K562 (cell line): Measurements from ENCODE around the gene BRWD1. TPM values are rescaled to one million over a fixed set of nuclear protein-coding genes. Genes with fewer than 3 reads are reported as not detected.

Source experiments
- ATAC-seq: fragments of 200-7000 bp; cut with Tn5 transposase; 3 replicates; pipeline ENCODE4 v1.9.1; 2020; ENCODE audit warnings: moderate library complexity
- BruUV-seq: library from RNA; stranded (reverse); fragments of 400-500 nt; replicated peaks from 2 replicates; lab custom pipeline; 2021; lab: Mats Ljungman, UMichigan
- CTCF ChIA-PET: fragments of 300-600 bp; formaldehyde crosslinking; extraction: SDS; loops from one replicate; lab custom pipeline; 2021; ENCODE audit warnings: low intra/inter-chr PET ratio; lab: Yijun Ruan, JAX
- POLR2A ChIA-PET: fragments of 300-600, 350-650 bp; sonication (Branson Sonifier 250); formaldehyde crosslinking; extraction: SDS; loops from one replicate; lab custom pipeline; 2021; ENCODE audit warnings: antibody characterized with exemption, inconsistent platforms; lab: Yijun Ruan, JAX
- DNase-seq, 4 experiments: peaks; one replicate each; pipeline versions ENCODE4 v3.0.0 to v3.0.0-alpha.2; 2011 to 2018; ENCODE audit warnings: low spot score in 3 of 4, mixed read lengths in 3 of 4; ENCODE audit errors: extremely low read depth in 1 of 4
- FAIRE-seq: peaks from 2 replicates; lab custom pipeline; 2011; peaks lifted over from hg19 to GRCh38; lab: Jason Lieb, UNC
- H2AFZ ChIP-seq: 2 replicates; pipeline ENCODE4 v1.6.0; 2011; ENCODE audit warnings: low read depth, low read length, control low read depth, inconsistent platforms
- H3K27ac ChIP-seq: fragments of 200-600 bp; 3 replicates; pipeline ENCODE4 v1.8.0; 2011; ENCODE audit warnings: low read depth, mild to moderate bottlenecking, control low read depth, inconsistent platforms, low read length, moderate library complexity, mixed read lengths; ENCODE audit errors: extremely low read depth
- H3K27me3 ChIP-seq, 2 experiments: fragments of 300-600 bp in 1 of 2; 2 replicates in 1 of 2; 3 replicates in 1 of 2; pipeline versions ENCODE4 v1.6.0 to v1.8.0; 2011; ENCODE audit warnings: inconsistent platforms in 2 of 2, low read length in 2 of 2, mild to moderate bottlenecking in 1 of 2, mixed read lengths in 1 of 2, moderate library complexity in 1 of 2; ENCODE audit not compliant: control insufficient read depth in 2 of 2, insufficient read depth in 2 of 2
- H3K36me3 ChIP-seq: fragments of 300-600 bp; 3 replicates; pipeline ENCODE4 v1.8.0; 2011; ENCODE audit warnings: mild to moderate bottlenecking, low read length, inconsistent platforms; ENCODE audit not compliant: control insufficient read depth, insufficient read depth
- H3K4me1 ChIP-seq, 2 experiments: fragments of 200-600 bp in 1 of 2; replicated peaks in 1 of 2; 2 replicates in 1 of 2; 3 replicates in 1 of 2; pipeline versions ENCODE4 v1.5.1 to v1.8.0; 2011; ENCODE audit warnings: inconsistent platforms in 2 of 2, low read length in 2 of 2, mild to moderate bottlenecking in 1 of 2, mixed read lengths in 1 of 2, moderate library complexity in 1 of 2; ENCODE audit not compliant: control insufficient read depth in 2 of 2, insufficient read depth in 2 of 2
- H3K4me2 ChIP-seq: 2 replicates; pipeline ENCODE4 v1.6.1; 2011; ENCODE audit warnings: low read length, control low read depth, inconsistent platforms, mixed read lengths; ENCODE audit not compliant: insufficient read depth
- H3K4me3 ChIP-seq: fragments of 200-600 bp; sonication (generic), shearing (Covaris generic); 2 replicates; pipeline ENCODE4 v1.5.1; 2016; ENCODE audit warnings: control low read depth, inconsistent platforms
- H3K79me2 ChIP-seq: fragments of 200-600 bp; 3 replicates; pipeline ENCODE4 v1.8.0; 2011; ENCODE audit warnings: low read length, inconsistent platforms; ENCODE audit not compliant: control insufficient read depth, insufficient read depth
- H3K9ac ChIP-seq, 2 experiments: 2 replicates each; pipeline versions ENCODE4 v1.6.0 to v1.6.1; 2011; ENCODE audit warnings: low read depth in 2 of 2, low read length in 2 of 2, control low read depth in 1 of 2, inconsistent platforms in 1 of 2, mild to moderate bottlenecking in 1 of 2, mixed read lengths in 1 of 2; ENCODE audit not compliant: insufficient read depth in 1 of 2
- H3K9me1 ChIP-seq: one replicate; pipeline ENCODE4 v1.6.0; 2011; ENCODE audit warnings: inconsistent platforms, mild to moderate bottlenecking, low read length, moderate library complexity; ENCODE audit not compliant: control insufficient read depth, insufficient read depth
- H3K9me3 ChIP-seq: replicated peaks from 2 replicates; pipeline ENCODE4 v1.5.1; 2011; ENCODE audit warnings: low read depth, low read length, inconsistent platforms; ENCODE audit not compliant: control insufficient read depth, insufficient read depth
- H4K20me1 ChIP-seq: replicated peaks from 2 replicates; pipeline ENCODE4 v1.6.1; 2011; ENCODE audit warnings: low read length, inconsistent platforms, mixed read lengths; ENCODE audit not compliant: control insufficient read depth, insufficient read depth
- CBFA2T3 ChIP-seq: fragments of 450-650 bp; IDR thresholded peaks from 2 replicates; pipeline ENCODE4 v1.6.1; 2017
- ELK3 ChIP-seq: fragments of 450-650 bp; formaldehyde crosslinking; IDR thresholded peaks from 2 replicates; pipeline ENCODE4 v1.4.0; 2020; ENCODE audit warnings: mild to moderate bottlenecking
- EWSR1 ChIP-seq: fragments of 450-650 bp; IDR thresholded peaks from 2 replicates; pipeline ENCODE4 v1.6.1; 2018; ENCODE audit warnings: borderline replicate concordance, mild to moderate bottlenecking, low read depth, moderate library complexity; ENCODE audit not compliant: partially characterized antibody
- PHTF2 ChIP-seq: fragments of 250-450 bp; sonication (Bioruptor Pico); IDR thresholded peaks from 2 replicates; pipeline ENCODE4 v1.5.0; 2021; ENCODE audit warnings: mild to moderate bottlenecking
- SIN3B ChIP-seq: fragments of 450-650 bp; IDR thresholded peaks from 2 replicates; pipeline ENCODE4 v1.6.1; 2017; ENCODE audit warnings: low read depth, mild to moderate bottlenecking, moderate library complexity
- ZC3H8 ChIP-seq: fragments of 450-650 bp; IDR thresholded peaks from 2 replicates; pipeline ENCODE4 v1.6.1; 2017
- WGBS: fragments of 100-300 bp; shearing (Covaris generic); methylation state at CpG from one replicate; pipeline ENCODE4 v1.1.6; 2016; ENCODE audit warnings: low coverage, mixed read lengths; ENCODE audit not compliant: insufficient coverage; ENCODE audit errors: missing lambda C conversion rate; 5-methylcytosine and 5-hydroxymethylcytosine counted together
- in situ Hi-C: fragments of 300-500 bp; cut with MboI; formaldehyde crosslinking; loops from 4 replicates; pipeline ENCODE4 v1.15.0; 2018; ENCODE audit warnings: inconsistent platforms, mixed read lengths
- intact Hi-C: fragments of 100-400 bp; cut with micrococcal nuclease; formaldehyde crosslinking; loops from 2 replicates; pipeline ENCODE4 v1.14.2; 2022
- polyA plus RNA-seq, 8 experiments: library from polyadenylated mRNA; depleted of rRNA in 4 of 8; stranded (reverse) in 5 of 8; unstranded in 3 of 8; fragments of >200 nt; fragmentation: Nextera tagmentation in 2 of 8; fragmentation: Illumina TruSeq in 1 of 8; extraction: Ambion mirVana in 2 of 8; extraction: Trizol in 1 of 8; gene quantifications; 2 replicates each; pipeline versions ENCODE4 v1.2.1 to v1.2.3, GENCODE V29; 2011 to 2014; ENCODE audit warnings: inconsistent platforms in 1 of 8, missing spikeins in 1 of 8
- total RNA-seq, 7 experiments: library from RNA; depleted of rRNA in 6 of 7; stranded (reverse); fragments of >200 nt in 6 of 7; fragmentation: Illumina TruSeq in 2 of 7; extraction: Trizol in 2 of 7; gene quantifications; 2 replicates each; pipeline versions ENCODE4 v1.2.1 to v1.2.3, GENCODE V29; 2011 to 2021; ENCODE audit warnings: low replicate concordance in 1 of 7

The BRWD1 gene
- total and polyA plus RNA-seq, 9 of the 15 experiments (the other 6 are each of a cell fraction or from before 2014, with no cell fraction given) = 10.1 to 60.2 (median 34.1) TPM

- TF ChIP-seq SIN3B (no peak), PHTF2 (CRISPR knock-in tag) (no peak), EWSR1 (no peak), ELK3 (CRISPR knock-in tag) (no peak)
These were observed 170.5 kb downstream of the BRWD1 start (continued) for GRCh38 chr21:39142972-39143371.

GRCh38 chr21:39141502-39141901, 171.9 kb downstream of the BRWD1 start:
- intact Hi-C loops = no loop called here
- TF ChIP-seq ZC3H8 (no peak), CBFA2T3 (peak; percentile 48)
- H4K20me1 ChIP-seq = no peaks in the 10 kb centered on the region
- no TSS peak for BruUV-seq
- H3K9me3 ChIP-seq = no peaks in the 10 kb centered on the region
- DNase-seq = no peak
- ChIA-PET CTCF (no interaction called here), POLR2A (interaction anchor here (0.7 to 1.3 kb wide), 3 partner anchors 9 to 42 kb away, joined by 3 to 5 read pairs (median 3); partner anchors contain the start of gene PSMG1)
- no peak for FAIRE-seq
- no peak overlapping the region for H3K9ac ChIP-seq
- H3K27ac ChIP-seq = no peak overlapping the region
- H3K36me3 ChIP-seq = no peaks in the 10 kb centered on the region
- 6% methylated on average over 3 of the region's 3 CpGs for WGBS
- ATAC-seq = no peak
- no peak overlapping the region for H3K4me3 ChIP-seq
- H3K79me2 ChIP-seq = no peaks in the 10 kb centered on the region
- in situ Hi-C loops = loop anchor here (5.0 kb wide), 1 partner anchor 409 kb away; no protein-coding TSS in a partner anchor
- peaks cover 0 to 6% of the 10 kb centered on the region in 2 experiments; a peak in 3 of 5 replicates for H3K4me1 ChIP-seq
- H2AFZ ChIP-seq = no peak overlapping the region
- peaks cover 10 to 12% of the 10 kb centered on the region in 2 experiments; a peak in 4 of 5 replicates for H3K27me3 ChIP-seq
- no peaks in the 10 kb centered on the region for H3K9me1 ChIP-seq
- H3K4me2 ChIP-seq = no peak overlapping the region
